ENCODE results near the gene HDLBP.

DNA sequence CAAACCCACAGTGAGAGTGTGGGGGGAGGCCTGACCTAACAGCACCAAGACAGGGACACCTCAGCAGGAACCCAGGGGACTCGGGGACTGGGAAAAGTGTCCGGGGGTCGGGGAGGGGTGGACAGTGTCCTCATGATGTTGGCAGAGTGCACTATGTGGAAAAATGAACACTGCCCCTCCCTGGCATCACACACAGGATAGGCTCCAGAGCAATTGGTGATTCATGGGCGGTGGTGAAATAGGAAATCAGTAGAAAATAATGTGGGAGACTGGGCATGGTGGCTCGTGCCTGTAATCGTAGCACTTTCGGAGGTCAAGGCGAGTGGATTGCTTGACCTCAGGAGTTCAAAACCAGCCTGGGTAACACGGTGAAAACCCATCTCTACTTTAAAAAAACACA lies 130.6 kb downstream of the HDLBP start:
- TF ChIP-seq, protein P1, sequence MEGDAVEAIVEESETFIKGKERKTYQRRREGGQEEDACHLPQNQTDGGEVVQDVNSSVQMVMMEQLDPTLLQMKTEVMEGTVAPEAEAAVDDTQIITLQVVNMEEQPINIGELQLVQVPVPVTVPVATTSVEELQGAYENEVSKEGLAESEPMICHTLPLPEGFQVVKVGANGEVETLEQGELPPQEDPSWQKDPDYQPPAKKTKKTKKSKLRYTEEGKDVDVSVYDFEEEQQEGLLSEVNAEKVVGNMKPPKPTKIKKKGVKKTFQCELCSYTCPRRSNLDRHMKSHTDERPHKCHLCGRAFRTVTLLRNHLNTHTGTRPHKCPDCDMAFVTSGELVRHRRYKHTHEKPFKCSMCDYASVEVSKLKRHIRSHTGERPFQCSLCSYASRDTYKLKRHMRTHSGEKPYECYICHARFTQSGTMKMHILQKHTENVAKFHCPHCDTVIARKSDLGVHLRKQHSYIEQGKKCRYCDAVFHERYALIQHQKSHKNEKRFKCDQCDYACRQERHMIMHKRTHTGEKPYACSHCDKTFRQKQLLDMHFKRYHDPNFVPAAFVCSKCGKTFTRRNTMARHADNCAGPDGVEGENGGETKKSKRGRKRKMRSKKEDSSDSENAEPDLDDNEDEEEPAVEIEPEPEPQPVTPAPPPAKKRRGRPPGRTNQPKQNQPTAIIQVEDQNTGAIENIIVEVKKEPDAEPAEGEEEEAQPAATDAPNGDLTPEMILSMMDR (IDR thresholded peaks at IDR 0.05; ENCODE audit: poor library complexity), result no peak
- TF ChIP-seq EZH2 (IDR thresholded peaks at IDR 0.05; ENCODE audit: borderline replicate concordance) (no peak), EZH2phosphoT487 (IDR thresholded peaks at IDR 0.05; ENCODE audit: low read depth, severe bottlenecking, unreplicated experiment) (no peak)
